Ovary (tissue), 3 donors: ENCODE results near the gene ADAMTS17.

Experiments
- EP300 ChIP-seq: sonication (generic); formaldehyde crosslinking; IDR thresholded peaks from one replicate; pipeline ENCODE4 v1.6.1; 2017; ENCODE audit warnings: antibody characterized with exemption
- TF ChIP-seq, protein P1 (sequence below), 3 donors: fragments of 450-650 bp in 2 of 3; fragments of 200-600 bp in 1 of 3; IDR thresholded peaks; one replicate each; pipeline versions ENCODE4 v1.5.1 to v1.8.0; 2016 to 2022; ENCODE audit warnings: antibody characterized with exemption in 3 of 3, mild to moderate bottlenecking in 1 of 3
- donor health status: DM: no; HTN: no; CAD: no.

DNA sequence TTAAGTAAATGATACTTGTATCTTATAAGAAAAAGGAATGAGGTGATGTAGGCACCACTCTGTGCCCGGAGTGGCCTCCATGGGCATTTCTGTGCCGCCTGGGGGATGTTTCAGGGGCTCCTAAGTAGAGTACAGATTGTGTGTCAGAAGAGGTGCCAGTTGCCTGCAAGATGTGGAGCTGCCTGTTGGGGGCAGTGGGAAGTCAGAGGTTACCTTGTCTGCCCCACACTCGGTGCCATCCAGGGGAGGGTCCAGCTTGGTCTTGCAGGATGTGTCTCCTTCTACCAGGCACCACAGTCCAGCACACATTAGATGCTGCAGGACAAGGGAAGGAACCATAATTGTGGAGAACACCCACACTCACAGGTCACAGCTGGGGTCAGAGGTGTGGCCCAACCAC is 208.8 kb downstream of the ADAMTS17 start:
- TF ChIP-seq, protein P1, sequence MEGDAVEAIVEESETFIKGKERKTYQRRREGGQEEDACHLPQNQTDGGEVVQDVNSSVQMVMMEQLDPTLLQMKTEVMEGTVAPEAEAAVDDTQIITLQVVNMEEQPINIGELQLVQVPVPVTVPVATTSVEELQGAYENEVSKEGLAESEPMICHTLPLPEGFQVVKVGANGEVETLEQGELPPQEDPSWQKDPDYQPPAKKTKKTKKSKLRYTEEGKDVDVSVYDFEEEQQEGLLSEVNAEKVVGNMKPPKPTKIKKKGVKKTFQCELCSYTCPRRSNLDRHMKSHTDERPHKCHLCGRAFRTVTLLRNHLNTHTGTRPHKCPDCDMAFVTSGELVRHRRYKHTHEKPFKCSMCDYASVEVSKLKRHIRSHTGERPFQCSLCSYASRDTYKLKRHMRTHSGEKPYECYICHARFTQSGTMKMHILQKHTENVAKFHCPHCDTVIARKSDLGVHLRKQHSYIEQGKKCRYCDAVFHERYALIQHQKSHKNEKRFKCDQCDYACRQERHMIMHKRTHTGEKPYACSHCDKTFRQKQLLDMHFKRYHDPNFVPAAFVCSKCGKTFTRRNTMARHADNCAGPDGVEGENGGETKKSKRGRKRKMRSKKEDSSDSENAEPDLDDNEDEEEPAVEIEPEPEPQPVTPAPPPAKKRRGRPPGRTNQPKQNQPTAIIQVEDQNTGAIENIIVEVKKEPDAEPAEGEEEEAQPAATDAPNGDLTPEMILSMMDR (IDR thresholded peaks at IDR 0.05), result no peak
- TF ChIP-seq EP300, result no peak
